Measurements from ENCODE around the gene ZNF423. TPM values are rescaled to one million over a fixed set of nuclear protein-coding genes. Genes with fewer than 3 reads are reported as not detected.

The ZNF423 gene
- polyA plus RNA-seq, 10 donors, result 23.2 to 28.8 (median 26.3) TPM

GRCh38 chr16:49733313-49734009 is 122.5 kb downstream of the ZNF423 start:
- no peak for DNase-seq

- no peak for DNase-seq
These were observed 124.0 kb downstream of the ZNF423 start for GRCh38 chr16:49731911-49732310.

- DNase-seq, result no peak
These were observed 125.1 kb downstream of the ZNF423 start for GRCh38 chr16:49730772-49731171.

DNA sequence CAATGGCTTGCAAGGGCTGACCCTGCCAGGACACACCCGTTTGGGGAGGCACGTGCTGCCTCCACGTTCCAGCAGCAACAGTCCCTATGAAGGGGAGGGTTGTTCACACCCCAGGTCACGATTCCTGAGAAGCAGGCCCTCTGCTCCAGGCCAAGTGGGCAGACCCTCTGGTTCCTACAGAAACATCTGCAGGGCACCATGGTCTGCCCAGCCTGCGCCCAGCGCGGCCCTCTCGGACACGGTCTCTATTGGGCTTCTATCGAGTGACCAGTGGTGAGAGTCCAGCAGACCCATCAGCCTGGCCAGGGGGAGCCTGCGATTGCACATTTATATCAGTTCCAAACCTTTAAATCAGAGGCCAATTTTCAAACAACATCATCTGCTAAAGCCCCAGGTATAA is 128.3 kb downstream of the ZNF423 start:
- DNase-seq, result no peak

- DNase-seq, result no peak
These were observed 129.8 kb downstream of the ZNF423 start for GRCh38 chr16:49726155-49726554.

- no peak for DNase-seq
These were observed 130.3 kb downstream of the ZNF423 start for GRCh38 chr16:49725651-49726050.

- DNase-seq, result no peak
These were observed 131.1 kb downstream of the ZNF423 start for GRCh38 chr16:49724774-49725173.

DNA sequence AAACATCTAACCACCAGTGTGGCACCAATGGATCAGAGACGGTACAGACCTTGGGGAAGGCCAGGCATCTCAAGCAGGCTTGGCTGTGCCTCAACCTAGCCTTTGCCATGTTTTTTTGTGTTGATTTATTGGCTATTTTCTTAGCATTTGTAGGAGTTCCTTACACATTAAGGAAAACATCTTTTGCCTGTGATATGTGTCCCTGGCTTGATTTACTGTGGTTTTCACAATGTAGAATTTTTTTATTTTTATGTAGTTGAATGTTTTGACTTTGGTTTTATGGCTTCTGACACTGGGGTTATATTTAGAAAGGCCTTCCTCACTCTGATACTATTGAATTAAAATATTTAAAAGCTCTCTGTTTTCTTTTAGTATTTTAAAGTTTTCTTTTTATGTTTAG is 132.6 kb downstream of the ZNF423 start:
- no peak for DNase-seq

GRCh38 chr16:49720225-49720624 is 135.7 kb downstream of the ZNF423 start:
- no peak for DNase-seq

- DNase-seq, result no peak
These were observed 138.2 kb downstream of the ZNF423 start for GRCh38 chr16:49717689-49718088.

- peak in 2 of 3 donors; percentile 25 to 56 for DNase-seq
These were observed 139.5 kb downstream of the ZNF423 start for GRCh38 chr16:49716339-49716934.

DNA sequence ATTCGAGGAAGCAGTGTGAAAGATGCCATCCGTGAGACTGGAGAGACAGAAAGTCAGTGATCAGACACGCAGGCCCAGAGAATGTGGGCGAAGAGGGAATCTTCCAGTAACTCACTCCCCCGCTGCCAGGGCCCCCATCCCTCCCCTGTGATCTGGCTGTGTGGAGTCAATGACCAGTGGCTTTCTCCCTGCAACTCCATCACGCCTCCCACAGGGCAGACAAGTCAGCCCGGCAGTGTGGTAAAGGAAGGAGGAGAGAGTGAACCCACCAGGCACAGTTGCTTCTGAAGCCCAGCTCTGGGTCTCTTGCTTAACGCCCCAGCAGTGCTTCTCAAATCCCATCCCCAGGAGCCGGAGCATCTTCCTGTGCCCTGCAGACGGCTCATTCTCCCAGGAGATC is 142.1 kb downstream of the ZNF423 start:
- DNase-seq, result no peak

DNA sequence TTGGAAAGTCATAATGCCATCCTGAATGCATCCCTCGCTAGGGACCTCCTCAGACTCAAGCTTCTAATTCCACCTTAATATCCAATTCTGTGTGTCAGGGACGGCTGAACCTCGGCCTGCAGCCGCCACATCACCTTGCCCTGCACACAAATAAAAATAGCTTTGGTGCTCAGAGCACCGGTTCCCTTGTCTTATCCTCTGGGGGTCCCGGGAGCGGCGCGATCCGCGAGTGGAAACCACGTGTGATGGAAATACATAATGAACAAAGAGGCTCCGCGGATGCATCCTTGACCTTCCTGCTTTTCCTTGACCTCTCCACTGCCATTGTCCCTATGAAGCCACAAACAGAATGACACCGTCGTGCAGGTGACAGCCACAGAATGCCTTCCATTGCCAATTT is 143.4 kb downstream of the ZNF423 start:
- no peak for DNase-seq

DNA sequence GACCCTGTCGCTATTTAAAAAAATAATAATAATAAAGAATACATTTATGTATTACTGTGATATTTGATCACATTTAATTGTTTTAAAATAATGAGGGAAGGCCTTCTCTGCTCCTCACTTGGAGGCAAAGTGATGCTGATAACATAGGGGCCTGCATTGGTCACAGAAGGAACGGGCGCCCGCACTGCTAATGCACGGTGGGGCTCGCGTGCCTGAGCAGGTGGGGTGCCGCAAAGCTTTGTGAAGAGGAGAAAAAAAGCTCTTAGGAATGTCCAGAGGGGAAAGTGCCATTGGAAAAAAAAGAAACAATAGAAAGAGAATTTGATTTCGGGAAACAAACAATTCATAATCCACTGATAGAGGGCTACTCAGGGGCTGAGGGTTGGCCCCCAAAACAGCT is 143.8 kb downstream of the ZNF423 start:
- DNase-seq, result no peak

GRCh38 chr16:49709057-49709456 is 146.9 kb downstream of the ZNF423 start:
- DNase-seq, result peak in 1 of 3 donors; percentile 24

DNA sequence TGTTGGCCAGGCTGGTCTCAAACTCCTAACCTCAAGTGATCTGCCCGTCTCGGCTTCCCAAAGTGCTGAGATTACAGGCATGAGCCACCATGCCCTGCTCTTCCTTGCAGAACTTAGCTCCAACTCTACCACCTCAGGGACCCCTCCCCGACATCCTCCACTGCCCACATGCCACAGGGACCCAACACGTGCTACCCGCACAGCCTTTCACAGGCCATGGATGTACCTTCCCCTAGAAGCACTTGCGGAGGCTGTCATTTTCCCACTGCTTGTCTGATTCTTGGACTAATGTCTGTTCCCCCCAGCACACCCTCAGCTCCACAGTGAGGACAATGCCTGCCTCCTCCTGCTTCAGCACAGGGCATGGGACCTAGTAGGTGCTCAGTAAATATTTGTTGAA is 147.4 kb downstream of the ZNF423 start:
- DNase-seq, result no peak

- DNase-seq, result no peak
These were observed 149.1 kb downstream of the ZNF423 start for GRCh38 chr16:49706620-49707355.

DNA sequence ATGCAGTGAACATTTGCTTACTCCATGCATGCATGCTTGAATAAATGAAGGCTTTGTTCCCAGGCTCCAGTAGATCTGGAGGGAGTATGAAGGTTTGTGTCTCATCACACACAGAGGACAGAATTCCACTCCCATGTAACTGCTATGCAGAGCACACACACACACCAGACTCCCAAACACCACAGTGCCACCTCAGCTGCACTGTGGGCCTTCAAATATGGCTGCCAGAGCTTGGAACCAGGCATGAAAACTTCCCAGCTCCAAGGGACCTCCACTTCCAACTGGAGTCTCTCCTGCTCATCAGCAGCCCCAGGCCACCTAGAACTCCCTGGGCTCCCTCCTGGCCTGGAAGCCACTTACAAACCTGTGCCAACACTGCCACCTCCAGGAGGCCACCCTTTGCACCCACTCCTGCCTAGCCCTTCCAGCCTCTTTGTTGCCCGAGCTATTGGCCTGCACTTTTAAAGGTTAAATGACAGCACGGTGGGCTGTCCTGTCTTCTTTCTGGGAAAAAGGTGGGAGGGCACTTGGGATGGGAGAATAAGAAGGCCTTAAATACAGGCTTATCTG is 151.2 kb downstream of the ZNF423 start:
- no peak for DNase-seq

- peak in 2 of 3 donors; percentile 36 to 52 for DNase-seq
These were observed 152.4 kb downstream of the ZNF423 start for GRCh38 chr16:49703483-49703882.

- peak; percentile 79 to 94 (median 80) for DNase-seq
These were observed 154.0 kb downstream of the ZNF423 start for GRCh38 chr16:49701789-49702494.

DNA sequence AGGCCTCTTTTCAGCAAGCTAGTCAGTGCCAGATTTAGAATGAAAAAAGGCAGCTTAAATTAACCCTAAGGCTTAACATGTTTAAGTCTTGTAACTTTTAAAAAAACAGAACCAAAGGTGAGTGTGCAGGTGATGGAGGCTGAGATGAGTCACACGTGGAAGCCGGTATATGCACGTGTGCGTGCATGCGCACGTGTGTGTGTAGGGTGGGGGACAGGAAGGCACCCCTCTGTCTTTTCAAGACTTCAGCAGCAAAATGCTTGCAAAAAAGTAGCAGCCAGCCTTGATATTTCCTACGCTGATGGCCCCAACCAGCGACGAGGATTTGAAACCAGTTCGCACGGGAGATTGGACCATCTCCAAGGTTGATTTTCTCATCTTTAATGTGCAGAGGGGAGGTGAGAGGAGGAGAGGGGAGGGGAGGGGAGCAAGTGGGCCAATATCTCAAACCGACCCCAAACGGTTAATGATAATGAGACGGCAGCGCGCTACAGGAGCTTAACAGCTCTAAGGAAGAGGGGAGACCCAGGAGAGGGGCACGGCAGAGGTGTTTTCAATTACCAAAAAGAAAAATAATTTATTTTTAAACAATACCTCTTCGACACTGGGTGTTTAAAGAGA is 154.7 kb downstream of the ZNF423 start:
- peak in 1 of 3 donors; percentile 31 for DNase-seq
